ENCODE data around the gene KAZN.

KAZN gene

DNA sequence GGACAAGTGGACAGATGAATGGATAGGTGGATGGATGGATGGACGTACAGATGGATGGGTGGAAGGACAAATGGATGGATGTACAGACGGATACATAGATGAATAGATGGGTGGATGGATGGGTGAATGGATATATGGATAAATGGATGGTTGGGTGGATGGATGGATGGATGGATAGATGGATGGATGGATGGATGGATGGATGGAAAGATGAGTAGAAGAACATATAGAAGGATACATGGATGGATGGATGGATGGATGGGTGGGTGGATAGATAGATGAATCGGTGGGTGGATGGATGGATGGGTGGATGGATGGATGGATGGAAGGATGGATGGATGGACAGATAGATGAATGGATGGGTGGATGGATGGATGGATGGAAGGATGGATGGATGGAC lies 274.3 kb downstream of the KAZN start:
- no peak for DNase-seq

- DNase-seq: no peak
Observed at GRCh38 chr1:14873677-14874076, 275.2 kb downstream of the KAZN start.

DNA sequence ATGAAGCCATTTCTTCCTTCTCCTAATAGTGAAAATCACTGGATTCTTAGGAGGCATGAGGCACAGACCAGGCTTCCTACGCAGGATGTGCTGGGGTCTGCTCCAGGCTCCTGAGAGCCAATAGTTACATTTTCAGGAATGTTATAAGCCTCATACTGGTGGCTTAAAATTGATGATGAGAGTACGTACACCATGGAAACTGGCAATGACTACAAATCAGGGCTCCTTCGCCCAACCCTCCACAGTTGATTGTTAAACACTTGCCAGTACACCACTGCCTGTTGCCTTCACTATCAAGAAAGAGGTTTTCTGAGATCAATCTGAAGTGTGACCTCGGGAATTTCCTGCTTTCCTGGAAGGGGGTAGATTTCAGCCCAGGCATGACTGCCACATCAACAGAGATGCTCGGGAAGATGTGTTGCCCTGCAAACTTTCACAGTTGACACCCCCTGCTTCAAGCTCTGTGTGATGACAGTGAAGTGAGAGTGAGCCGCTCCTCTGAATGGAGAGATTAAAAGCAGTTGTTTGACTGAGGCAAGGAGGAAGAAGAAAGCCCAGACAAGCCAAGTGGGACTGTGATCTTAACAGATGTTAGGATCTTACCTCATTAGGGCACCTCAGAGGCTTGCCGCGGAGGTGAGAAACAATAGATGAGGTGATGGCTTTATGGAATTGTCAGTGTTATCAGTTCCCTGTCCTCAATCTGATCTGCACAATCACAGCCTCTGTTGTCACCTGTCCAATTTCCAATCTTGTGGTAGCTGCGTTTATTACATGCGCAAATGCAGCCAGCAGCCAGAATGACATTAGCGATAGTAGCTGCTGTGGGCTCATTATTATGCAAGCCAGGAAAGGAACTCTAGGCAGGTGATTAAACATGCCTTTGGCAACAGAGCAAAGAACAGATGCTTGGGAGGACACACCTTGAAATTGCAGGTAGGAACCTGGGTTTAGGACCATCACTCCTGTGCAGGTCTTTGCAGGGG lies 277.3 kb downstream of the KAZN start:
- no peak for DNase-seq

DNA sequence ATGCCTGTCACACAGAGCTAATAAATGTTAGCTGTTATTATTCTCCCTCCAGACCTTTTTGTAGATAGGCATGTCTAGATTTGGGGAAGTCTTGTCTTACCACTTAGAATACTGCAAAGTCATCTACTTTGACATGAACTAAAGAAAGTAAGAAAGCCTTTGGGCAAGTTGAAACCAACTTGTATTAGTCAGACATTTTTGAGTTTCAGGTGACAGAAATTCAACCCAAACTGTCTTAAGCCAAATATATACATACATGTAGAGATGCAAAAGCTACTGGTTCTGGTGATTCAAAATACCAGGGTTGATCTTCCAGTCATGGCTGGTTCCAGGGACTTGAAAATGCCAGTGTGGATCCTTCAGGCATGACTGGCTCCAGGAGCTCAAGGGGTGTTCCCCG lies 278.3 kb downstream of the KAZN start:
- DNase-seq: no peak

DNA sequence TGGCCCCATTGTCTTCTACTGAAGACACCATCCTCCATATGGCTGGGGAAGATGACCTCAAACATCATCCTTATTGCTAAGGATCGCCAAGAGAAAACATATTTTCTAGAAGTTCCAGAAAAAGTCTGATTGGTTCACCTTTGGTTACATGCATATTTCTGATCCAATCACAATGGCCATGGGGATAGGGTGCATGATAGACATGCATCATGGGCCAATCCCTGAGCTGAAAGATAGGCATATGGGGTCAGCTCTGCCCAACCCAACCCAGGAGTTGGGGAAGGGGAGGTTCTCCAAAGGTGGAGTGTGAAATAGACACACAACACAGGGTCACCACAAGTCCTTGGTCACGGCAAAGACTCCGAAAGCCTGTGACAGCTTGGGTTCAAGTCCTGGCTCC lies 278.7 kb downstream of the KAZN start:
- no peak for DNase-seq

DNA sequence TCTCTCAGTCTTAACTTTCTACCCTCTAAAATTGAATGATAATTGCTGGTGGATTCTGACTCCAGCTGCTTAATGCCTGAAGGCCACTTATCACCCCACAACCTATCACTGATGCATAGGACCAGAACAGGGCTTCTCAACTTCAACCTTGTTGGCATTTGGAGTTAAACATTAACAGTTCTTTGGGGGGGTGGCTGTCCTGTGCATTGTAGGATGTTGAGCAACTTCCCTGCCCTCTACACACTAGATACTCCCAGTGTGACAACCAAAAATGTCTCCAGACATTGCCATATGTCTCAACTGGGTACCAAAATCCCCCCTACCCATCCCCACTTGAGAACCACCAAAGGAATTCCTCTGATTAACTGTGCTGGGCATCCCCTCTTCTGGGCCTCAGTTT lies 279.6 kb downstream of the KAZN start:
- no peak for DNase-seq

GRCh38 chr1:14878951-14879350 lies 280.5 kb downstream of the KAZN start:
- DNase-seq: no peak

DNA sequence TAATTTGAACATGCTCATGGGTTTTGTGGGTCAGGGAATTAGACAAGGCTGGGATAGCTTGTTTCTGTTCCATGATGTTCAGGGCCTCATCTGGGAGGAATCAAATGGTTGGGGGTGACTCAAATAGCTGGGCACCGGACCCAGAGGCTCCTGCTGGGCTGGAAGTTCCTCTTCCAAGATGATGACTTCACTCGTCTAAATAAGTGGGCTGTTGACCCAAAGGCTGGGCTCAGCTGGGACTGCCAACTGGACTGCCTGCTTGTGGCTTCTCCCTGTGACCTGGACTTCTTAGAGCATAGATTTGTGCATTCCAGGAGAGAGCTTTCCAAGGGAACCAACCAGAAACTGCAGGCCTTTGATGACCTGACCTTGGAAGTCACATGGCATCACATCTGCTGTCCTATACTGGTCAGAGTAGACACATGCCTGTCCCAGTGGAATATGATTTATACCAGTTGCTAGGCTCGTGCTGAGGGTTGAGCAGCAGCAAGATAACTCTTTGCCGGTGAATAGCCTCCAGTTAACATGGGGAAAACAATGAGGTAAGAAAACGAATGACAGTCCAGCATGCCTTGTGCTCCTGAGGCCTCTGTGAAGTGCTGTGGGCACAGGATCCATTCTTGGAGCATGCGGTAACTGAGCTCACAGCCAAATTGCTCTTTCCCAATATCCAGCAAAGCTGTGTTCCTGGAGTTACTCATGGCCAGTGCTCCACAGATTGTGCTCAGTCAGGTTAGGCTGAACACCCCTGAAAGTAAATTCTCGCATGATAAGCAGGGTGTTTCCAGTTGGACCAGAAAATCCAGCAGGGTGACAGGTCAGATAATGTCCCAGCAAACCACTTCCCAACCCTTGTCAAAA lies 282.2 kb downstream of the KAZN start:
- no peak for DNase-seq

DNA sequence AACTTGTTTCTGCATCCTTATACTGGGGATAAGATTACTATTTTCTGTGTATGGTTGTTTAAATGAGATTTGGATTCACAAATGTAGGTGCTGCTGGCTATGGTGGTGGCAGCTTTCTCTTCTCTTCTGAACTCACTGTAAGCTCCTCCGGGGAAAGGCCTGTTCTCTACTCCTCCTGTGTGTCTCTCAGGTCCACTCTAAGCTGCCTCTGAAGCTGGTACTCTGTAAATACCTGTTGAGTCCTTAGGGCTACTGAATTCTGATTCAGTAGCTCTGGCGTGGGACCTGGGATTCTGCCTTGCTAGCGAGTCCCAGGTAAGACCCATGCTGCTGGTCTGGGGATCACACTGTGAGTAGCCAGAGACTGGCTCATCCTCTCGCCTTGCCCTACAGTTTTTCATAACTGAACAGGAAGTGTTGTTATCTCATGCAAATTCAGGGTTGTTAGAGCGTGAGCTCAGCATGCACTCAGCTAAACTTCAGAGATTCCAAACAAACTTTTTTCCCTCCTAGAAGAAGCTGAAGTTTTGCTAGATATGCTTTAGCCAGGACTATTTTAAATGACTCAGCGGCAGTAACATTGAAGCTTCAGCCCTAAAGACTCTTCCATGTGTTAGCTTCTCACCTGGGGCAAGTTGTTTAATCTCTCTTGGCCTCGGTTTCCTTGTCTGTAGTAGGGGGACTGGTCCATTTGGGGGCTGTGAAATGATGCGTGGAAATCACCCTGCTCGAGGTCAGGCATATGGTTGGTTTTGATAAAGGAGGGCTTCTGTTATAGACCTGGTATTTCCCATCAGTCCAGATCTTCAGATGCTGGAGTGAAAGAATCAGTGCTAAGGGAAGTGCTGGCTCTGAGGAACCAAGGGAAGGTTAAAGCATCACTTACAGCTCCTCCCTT lies 283.5 kb downstream of the KAZN start:
- DNase-seq: no peak

GRCh38 chr1:14884614-14885175 lies 286.2 kb downstream of the KAZN start:
- no peak for DNase-seq

DNA sequence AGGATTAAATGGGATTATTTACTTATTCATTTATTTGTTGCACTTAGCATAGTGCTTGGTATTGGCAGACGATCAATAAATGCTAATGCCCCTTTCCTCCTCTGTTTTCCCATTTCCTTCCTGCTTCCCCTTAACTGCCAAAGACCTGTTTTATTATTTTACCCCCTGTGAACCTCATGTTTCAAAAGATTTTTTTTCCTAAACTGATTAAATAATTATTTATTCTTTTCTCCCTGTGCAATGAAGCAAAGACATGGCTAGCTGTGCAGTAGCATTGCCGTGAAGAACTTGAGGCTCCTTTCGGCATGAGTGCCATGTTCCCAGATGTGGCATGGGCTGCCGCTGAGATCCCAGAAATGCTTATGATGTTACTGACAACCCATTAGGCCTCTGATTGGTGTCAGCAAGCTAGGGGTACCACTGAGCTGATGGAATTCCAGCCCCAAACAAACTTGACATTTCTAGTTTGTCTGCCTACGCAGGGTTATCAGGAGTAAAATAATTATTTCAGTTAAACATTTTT lies 288.6 kb downstream of the KAZN start:
- DNase-seq: no peak

DNA sequence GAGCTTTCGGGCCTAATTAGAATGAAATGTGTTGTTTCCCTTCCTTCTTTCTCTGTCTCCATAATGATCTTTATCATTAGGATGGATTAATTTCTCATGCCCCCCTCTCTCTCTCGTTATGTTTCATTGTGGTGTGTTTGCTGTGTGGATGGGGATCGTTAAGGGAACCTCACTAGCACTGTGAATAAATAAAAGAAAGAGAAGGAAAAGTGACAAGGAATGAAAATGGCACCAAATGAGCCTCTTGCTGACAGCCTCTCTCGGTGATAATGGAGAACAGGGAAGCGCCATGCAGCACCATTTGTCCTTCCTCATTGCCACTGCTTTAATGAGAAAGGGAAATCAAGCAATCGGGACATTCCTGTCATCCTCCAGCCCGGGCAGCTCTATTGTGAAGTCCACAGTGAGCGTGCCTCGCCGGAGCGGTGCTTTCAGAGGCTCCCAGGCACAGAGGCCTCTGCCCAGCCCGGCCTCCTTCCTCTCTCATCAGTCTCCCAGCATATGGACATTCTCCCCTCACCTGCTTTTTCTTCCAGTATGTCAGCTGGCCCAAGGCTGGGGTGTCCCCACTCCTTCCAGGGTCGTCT lies 289.4 kb downstream of the KAZN start:
- no peak for DNase-seq

DNA sequence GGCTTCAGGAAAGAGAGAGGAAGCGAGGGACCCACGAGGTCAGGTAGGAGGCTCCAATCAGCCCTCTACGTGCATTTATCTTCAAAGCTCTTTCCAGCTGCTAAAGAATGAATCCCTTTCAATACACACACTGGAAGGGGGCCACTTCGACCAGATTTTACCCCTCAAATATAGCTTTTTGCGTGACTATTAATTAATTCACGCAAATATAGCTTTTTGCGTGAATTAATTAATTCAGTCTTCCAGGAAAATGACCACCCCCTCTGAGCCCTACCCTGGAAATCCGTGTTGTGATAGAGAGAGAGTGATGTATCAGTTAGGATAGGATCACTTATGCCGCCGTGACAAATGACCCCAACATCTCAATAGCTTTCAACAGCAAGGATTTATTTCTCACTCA lies 289.9 kb downstream of the KAZN start:
- DNase-seq: no peak

DNA sequence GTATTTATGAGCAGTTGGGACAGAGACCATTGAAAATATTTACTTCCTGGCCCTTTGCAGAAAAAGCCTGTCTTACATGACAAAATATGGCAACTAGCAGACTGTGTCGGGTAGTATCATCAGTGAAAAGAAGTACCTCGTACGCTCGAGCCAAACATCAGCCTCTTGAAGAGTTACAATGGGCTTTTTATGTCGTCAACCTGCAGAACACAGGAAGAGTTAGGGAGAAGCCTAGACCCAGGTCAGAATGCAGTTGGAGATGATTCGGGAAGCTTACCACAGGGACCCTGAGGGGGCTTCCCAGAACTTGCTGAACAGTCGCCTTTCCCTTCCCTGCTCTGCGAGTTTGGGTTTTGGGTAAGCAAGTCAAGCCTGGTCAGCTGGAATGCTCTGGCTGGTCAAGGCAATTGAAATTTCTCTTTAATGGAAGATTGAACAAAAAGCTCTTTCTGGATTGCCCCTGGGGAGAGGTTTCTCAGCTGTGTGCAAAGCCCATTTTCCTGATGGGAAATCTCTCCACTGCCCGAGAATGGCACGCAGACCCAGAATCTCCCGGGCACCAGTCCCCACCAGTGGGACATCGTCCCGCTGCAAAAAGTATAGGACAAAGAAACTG lies 291.4 kb downstream of the KAZN start:
- no peak for DNase-seq

DNA sequence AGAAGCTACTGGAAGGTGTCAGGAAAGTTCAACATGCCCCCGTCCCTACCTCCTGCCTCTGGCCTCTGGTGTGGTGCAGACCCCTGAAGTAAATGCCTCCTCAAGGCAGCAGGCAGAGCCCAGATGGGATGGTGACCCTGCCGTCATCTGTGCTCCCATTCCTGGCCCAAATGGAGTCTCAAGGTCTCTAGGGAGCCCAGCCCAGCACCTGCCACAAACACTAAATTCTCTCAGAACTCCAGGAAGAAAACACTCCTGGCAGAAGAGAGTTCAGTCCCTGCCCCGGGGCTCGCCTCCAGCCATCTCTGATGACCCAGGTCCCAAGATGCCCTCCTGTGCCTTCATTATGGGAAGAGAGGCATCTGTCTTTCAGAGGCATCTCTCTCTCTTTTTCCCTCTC lies 293.5 kb downstream of the KAZN start:
- no peak for DNase-seq

DNA sequence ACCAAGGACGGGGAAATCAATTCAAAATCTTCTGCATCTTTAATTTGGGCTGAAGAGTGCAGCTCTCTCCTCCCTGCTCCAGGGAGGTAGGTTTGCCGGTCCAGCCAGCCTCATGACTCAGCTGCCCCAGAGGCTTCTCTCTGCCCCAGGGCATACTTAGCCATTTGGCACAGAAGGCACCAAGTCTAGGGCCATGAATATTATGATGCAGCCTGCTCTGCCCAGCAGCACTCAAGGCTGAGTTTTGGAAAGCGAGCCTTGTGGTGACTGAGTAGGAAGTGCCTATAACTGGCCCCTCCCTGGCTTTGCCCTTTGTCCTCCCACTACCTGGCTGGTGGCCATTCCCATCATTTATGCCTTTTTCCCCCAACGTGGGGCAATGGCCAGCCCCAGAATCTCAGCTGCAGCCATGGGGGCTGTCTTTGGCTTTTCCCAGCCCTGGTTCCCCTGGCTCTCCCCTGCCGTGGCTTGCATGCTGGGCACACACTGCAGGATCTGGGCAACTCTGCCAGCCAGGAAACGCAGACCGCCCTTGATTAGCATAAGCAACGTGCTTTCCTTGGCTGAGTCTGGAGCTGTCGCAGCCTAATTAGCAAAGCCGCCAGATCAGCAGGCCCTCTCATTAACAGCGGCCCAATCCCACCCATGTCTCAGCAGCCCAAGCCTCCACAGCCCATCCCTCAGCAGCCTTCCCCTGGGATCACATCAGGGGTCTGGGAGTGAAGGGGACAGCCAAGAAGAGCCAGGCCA lies 296.5 kb downstream of the KAZN start:
- no peak for DNase-seq

GRCh38 chr1:14895727-14896126 lies 297.2 kb downstream of the KAZN start:
- DNase-seq: no peak

DNA sequence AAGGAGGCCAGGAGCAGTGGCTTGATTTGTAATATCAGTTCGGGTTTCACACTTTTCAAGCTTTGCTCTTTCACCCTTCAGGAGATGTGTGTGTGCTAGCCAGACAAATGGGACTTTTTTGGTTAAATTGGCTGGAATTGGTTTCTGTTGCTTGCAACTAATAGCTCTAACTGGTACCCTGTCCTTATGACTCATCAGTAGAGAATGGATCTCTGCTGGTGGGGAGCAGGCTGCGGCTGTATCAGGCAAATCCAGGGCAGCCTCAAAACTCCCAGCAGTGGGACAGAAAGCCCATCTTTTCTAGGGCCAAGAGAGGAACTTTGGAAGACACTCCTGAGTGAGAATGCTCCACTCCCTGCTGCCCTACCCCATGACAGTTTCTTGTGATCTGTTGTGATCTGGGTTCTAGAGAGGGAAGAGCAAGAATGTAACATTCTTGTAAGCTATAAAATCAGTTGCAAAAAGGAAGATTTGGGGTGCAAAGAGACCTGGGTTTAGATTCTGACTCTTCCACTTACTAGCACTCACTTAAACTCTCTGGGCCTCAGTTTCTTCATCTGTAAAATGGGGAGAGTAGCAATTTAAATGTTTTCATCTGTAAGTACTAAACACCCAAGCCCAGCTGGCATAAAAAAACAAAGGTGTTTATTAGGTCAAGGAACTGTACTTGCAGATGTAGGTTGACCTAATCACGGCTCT lies 298.0 kb downstream of the KAZN start:
- no peak for DNase-seq

DNA sequence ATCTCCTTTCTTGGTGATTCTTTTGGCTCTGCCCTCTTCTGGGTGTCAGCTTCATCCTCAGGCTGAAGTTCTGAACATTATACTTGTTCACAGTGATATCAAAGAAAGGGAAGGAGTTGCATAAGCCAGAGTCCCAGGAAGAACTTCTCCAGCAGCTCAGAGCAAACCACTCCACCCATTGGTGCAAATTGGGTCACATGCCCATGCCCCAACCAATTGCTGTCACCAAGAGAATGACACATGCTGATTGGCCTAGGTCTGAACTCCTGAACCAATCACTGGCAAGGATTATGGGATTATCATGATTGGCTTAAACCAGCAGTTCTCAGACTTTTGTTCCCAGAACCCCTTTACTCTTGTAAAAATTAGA lies 298.6 kb downstream of the KAZN start:
- DNase-seq: no peak

DNA sequence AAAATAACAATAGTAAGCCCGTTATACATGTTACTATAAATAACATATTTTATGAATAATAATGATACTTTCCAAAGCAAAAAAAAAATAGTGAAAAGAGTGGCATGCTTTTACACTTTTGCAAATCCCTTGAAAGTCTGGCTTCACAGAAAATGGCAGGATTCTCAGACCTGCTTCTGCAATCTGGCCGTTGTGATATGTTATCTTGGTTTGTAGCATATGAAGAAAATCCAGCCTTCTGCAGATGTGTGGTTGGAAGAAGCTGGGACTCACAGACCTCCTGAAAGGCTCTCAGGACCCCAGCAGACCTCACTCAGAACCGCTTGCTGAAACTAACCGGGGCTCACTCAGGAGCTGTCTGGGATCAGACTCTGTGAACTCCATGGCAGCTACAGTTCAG lies 299.1 kb downstream of the KAZN start:
- DNase-seq: no peak

All from NCI-H1092 (cell line).